ENCODE data around the gene RIMS3.

RIMS3 gene

GRCh38 chr1:40691538-40692428 is 26.3 kb upstream of the RIMS3 start, which contains the start of gene NFYC:
TSS of gene NFYC (plus strand) at chr1:40691704. CDS start at chr1:40738844, 47,140 bp downstream.
- DNase-seq (ENCODE audit: low read depth, low spot score) = peak; percentile 87

GRCh38 chr1:40690771-40691537 is 25.5 kb upstream of the RIMS3 start:
- no peak for DNase-seq (ENCODE audit: low read depth, low spot score)

- no peak for DNase-seq (ENCODE audit: low read depth, low spot score)
Measured at GRCh38 chr1:40689737-40690136, 24.3 kb upstream of the RIMS3 start.

GRCh38 chr1:40687661-40688060 is 22.2 kb upstream of the RIMS3 start:
- DNase-seq (ENCODE audit: low read depth, low spot score) = no peak

- no peak for DNase-seq (ENCODE audit: low read depth, low spot score)
Measured at GRCh38 chr1:40687059-40687458, 21.6 kb upstream of the RIMS3 start.

- DNase-seq (ENCODE audit: low read depth, low spot score) = no peak
Measured at GRCh38 chr1:40684669-40685068, 19.2 kb upstream of the RIMS3 start.

- no peak for DNase-seq (ENCODE audit: low read depth, low spot score)
Measured at GRCh38 chr1:40679165-40679953, 13.9 kb upstream of the RIMS3 start.

GRCh38 chr1:40676501-40676900 is 11.0 kb upstream of the RIMS3 start:
- no peak for DNase-seq (ENCODE audit: low read depth, low spot score)

- no peak for DNase-seq (ENCODE audit: low read depth, low spot score)
Measured at GRCh38 chr1:40673452-40673851, 8.0 kb upstream of the RIMS3 start.

GRCh38 chr1:40668769-40669525 is 3.5 kb upstream of the RIMS3 start:
- peak; percentile 72 for DNase-seq (ENCODE audit: low read depth, low spot score)

- DNase-seq (ENCODE audit: low read depth, low spot score) = no peak
Measured at GRCh38 chr1:40664791-40665190, 691 bp downstream of the RIMS3 start.

GRCh38 chr1:40664167-40664537 is 1.3 kb downstream of the RIMS3 start:
- DNase-seq (ENCODE audit: low read depth, low spot score) = no peak

- no peak for DNase-seq (ENCODE audit: low read depth, low spot score)
Measured at GRCh38 chr1:40663324-40664166, 1.9 kb downstream of the RIMS3 start.

- no peak for DNase-seq (ENCODE audit: low read depth, low spot score)
Measured at GRCh38 chr1:40662864-40663263, 2.6 kb downstream of the RIMS3 start.

GRCh38 chr1:40662151-40662550 is 3.3 kb downstream of the RIMS3 start:
- DNase-seq (ENCODE audit: low read depth, low spot score) = no peak

- no peak for DNase-seq (ENCODE audit: low read depth, low spot score)
Measured at GRCh38 chr1:40661678-40662077, 3.8 kb downstream of the RIMS3 start.

- DNase-seq (ENCODE audit: low read depth, low spot score) = no peak
Measured at GRCh38 chr1:40659649-40659947, 5.9 kb downstream of the RIMS3 start.

- DNase-seq (ENCODE audit: low read depth, low spot score) = no peak
Measured at GRCh38 chr1:40658751-40659648, 6.5 kb downstream of the RIMS3 start.

GRCh38 chr1:40657046-40657445 is 8.4 kb downstream of the RIMS3 start:
- no peak for DNase-seq (ENCODE audit: low read depth, low spot score)
